ENCODE results near the gene MTFP1.
"Not testable (repeated sequence)": the region's sequence is repeated elsewhere in the genome, so short reads cannot be mapped to it uniquely, and the experiment has no call there.

The MTFP1 gene

DNA sequence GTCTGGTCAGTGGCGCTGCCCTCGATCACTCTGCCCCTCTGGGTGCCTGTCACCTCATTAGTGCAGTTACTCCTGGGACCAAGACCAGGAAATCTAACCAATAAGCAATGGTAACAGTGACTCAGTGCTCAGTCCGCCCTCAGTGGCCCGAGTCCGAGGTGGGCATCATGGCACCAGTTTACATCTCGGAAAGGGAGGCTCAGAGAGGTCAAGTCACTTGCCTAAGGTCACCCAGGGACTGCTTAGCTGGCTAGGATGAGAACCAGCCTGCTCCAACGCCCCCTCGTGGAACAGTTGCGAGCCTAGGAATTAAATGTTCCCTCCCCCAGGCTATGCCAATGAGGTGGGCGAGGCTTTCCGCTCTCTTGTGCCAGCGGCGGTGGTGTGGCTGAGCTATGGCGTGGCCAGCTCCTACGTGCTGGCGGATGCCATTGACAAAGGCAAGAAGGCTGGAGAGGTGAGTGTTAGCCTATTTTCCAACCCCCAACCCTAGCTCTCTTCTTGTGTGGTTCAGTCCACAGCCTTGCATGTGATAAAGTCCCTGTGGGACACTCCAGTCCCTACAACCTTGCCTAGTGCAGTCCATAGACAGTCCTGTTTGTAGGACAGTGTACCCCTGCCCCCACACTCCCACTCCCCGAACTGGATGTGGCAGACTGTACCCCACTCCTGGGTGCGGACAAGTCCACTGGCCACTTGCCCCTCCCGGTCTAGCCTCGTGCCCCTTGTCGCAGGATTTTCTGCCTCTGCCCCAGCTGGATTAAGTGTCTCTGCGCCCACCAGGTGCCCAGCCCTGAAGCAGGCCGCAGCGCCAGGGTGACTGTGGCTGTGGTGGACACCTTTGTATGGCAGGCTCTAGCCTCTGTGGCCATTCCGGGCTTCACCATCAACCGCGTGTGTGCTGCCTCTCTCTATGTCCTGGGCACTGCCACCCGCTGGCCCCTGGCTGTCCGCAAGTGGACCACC is 1.1 kb downstream of the MTFP1 start:
- DNase-seq, result peak; percentile 13 to 66 (median 25)

DNA sequence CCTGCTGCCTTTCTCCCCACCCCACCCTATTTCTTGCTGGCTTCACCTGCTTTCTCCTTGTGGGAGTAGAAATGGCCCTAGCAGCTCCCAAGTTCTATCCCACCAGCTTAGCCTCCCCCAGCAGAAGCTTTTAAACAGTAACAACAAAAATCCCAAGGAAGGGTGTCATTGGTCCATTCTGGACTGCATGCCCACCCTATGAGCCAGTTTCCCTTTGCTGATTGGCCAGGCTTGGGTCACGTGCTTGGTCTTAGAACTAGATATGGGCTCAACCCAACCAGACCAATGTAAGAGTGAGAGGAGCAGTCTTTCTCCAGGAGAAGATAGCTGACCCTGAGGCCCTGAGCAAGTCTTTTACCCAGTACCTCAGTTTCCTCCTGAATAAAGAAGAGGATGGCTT is 2.3 kb downstream of the MTFP1 start:
- DNase-seq, result no peak

DNA sequence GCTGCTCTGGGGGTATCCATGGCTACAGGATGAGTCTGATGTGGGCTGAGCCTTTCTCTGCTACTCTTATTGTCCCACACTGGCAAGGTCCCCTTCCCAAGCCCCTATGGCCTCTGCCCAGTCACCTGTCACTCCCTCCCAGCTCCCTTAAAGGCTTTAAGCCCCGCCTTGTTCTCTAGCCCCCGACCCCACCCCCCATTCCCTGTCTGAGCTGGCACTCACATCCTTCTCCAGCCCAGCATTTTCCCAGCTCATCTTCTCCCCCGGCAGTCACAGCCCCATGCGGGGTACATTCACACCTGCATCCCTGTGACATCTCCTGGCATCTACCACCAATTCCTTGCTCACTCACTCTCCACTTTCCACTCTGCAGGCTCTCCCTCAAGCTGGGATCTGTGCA is 4.3 kb downstream of the MTFP1 start:
- DNase-seq, result no peak

DNA sequence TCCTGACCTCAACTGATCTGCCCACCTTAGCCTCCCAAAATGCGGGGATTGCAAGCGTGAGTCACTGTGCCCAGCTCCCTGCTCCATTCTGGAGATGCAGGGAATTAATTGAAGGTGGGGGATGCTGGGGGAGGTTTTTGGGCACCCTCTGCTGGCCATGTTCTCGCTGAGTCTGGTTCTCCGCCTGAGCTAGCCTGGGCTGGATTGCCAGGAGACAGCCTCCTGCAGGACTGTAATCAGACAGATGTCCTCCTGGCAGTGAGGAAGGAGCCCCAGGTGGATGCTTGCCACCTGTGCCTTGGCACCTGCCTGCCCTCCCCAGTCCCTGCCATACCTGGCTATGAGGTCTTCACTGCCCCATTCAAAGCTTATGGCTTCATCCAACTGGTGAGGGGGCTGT is 5.4 kb downstream of the MTFP1 start:
- no peak for DNase-seq

DNA sequence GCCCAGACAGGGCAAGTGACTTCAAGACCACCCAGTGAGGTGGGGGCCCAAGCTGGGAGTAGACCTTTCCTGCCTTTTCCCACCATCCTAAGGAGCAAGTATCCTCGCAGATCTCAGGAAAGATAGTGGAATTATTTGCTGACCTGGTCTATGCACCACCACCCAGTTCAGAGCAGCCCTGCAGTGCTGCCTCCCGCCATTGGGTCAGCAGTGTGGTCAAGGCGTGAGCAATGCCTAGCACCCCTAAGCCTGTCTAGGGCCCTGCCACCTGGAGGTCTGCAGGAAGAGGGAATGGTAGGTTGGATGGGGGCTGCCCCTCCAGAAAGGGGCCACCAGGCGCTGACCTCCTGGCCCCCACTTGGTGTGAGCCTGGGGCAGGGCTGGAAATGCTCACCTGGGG is 6.5 kb downstream of the MTFP1 start:
- DNase-seq, result no peak

DNA sequence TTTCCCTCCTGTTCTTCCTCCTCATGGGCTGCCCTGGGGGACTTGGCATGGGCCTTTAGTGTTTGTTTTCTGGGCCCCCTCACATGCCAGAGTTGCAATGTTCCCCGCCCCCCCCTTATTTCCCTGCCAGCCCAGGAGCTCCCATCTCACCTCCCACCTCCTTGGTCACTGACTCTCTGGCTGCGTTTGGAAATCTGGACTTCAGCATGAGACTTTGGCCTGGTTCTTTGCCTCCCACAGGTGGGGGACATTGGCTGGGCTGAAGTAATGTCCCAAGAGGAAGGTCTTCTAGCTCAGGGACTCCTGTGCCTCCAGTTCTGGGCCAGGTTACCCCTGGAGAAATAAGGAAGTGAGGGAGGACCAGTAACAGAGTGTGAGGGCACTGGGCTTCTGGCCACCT is 7.0 kb downstream of the MTFP1 start:
- no peak for DNase-seq

DNA sequence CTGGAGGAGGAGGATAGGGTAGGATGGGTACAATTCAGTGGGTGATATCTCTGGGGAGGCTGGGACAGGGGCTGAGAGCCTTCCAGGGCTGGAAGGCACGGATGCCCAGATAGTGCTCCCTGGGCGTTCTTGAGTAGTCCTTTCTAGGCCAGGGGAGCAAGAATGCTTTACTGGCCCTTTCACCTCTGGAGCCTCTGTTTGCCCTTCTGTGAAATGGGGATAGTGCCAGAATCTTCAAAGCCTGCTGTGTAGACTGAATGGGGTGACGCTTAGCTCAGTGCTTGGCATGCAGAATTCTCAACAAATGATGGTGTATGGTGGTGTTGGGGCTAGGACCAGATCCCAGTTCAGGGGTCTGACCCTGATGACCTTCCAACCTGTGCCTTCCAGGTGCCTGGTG is 7.7 kb downstream of the MTFP1 start:
- no peak for DNase-seq

DNA sequence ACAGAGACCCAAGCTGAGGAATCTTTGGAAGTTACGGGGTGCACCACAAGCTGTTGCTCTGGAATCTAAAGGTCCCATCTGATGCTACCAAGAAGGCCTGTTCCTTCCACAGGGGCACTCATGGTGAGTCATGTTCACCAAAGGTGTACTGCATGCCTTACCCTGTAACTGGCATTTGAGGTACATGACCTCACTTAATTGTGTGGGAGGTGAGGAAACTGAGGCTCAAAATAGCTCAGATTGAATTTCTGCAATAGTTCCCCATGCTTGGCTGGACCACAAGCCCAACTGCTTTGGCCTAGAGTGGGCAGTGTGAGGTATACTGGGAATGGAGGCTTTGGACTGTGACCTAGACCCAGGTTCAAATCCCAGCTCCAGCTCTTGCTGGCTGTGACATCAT is 8.2 kb downstream of the MTFP1 start:
- no peak for DNase-seq

DNA sequence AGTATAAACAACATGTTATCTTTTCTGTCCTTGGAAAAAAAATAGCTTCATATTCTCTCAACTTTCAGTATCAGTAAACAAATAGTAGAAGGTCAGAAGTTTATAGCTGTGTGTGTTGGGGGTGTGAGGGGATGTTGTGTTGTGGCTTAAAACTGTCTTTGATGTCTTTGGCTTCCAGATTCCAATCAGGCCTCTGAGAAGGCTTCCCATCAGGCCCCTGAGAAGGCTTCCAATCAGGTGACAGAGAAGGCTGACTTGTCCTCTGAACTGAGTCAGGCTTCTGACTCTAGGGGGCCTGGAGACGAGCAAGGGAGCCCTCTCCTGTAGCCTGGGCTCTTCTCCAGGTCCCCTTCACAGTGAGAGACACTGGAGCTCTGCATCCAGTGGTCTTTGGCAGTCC is 9.3 kb downstream of the MTFP1 start:
- no peak for DNase-seq

DNA sequence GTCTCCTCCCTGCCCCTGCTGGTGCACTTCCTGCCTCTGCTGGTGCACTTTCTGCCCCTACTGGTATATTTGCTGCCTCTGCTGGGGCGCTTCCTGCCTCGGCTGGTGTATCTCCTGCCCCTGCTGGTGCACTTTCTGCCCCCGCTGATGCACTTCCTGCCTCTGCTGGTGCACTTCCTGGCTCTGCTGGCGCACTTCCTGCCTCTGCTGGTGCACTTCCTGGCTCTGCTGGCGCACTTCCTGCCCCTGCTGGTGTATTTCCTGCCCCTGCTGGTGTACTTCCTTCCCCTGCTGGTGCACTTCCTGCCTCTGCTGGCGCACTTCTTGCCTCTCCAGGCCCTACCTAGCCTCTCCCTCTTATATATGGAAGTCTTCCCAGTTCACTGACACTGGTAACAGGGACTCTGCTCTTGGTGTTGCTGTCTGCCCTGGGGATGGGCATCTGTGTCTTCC is 10.1 kb downstream of the MTFP1 start:
- DNase-seq, result no peak

DNA sequence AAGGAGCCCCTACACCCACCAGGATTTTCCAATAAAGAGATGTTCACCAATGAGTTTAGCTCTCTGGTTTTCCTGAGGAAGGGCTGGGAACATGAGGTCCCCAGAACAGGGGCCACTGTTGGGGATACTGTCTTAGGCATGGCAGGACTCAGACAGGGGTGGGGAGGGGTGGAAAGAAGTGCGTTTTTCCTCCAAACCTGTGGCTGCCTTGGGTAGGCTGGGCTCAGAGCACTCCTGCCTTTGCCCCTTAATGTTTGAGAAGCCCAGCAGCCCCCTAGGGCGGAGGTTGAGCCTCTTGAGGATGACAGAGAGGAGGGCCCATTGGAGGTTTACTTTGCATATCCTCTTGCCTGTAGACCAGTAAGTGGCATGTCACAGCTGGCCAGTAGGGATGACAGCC is 10.6 kb downstream of the MTFP1 start:
- no peak for DNase-seq

DNA sequence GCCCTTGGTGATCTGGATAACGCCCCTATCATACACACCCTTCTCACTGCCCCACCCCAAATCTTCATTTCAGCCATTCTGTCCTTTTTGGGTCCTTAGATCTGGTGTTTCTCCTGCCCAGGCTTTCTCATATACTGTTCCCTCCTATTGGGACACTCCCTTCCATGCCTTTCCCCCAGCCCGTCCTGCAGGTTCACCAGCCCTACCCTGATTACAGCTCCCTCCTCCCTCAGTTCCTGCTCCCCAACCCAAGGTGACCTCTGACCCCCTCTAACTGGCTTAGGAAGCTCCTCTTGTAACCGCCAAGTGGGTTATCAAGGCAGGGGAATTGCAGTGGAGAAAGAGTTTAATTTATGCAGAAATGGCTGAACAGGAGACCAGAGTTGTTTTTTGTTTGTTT is 13.0 kb downstream of the MTFP1 start:
- no peak for DNase-seq

DNA sequence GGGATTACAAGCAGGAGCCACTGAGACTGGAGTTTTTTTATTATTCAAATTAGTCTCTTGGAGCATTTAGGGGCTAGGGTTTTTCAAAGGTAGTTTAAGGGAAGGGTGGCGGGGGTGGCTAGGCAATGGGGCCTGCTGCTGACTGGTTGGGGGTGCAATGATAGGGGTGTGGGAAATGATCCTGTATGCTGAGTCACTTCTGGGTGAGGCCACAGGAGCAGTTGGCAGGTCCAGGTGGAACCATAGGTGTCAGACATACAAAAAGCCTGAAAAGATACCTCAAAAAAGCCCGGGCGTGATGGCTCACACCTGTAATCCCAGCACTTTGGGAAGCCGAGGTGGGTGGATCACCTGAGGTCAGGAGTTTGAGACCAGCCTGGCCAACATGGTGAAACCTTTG is 13.7 kb downstream of the MTFP1 start:
- no peak for DNase-seq

DNA sequence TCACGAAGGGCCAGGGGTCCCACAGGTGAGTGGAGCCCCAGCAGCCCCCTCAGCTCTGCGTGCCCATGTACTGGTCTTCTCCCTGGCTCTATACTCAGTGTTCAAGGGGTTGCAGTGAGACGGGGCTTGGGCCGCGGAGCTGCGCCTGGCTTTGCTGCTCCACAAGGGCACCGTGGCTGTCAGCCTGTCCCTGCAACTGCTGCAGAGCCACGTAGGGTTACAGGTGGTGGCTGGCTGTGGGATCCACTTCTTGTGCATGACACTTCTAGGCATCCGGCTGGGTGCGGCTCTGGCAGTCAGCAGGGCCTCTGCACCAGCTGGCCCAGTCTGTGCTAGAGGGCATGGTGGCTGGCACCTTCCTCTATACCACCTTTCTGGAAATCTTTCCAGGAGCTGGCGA is 14.3 kb downstream of the MTFP1 start:
- no peak for DNase-seq

DNA sequence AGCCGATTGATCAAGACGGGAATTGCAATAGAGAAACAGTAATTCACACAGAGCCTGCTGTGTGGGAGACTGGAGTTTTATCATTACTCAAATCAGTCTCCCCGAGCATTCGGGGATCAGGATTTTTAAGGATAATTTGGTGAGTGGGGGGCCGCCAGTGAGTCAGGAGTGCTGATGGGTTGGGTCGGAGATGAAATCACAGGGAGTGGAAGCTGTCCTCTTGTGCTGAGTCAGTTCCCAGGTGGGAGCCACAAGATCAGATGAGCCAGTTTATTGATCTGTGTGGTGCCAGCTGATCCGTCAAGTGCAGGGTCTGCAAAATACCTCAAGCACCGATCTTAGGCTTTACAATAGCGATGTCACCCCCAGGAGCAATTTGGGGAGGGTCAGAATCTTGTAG is 15.5 kb downstream of the MTFP1 start:
- DNase-seq, result no peak

DNA sequence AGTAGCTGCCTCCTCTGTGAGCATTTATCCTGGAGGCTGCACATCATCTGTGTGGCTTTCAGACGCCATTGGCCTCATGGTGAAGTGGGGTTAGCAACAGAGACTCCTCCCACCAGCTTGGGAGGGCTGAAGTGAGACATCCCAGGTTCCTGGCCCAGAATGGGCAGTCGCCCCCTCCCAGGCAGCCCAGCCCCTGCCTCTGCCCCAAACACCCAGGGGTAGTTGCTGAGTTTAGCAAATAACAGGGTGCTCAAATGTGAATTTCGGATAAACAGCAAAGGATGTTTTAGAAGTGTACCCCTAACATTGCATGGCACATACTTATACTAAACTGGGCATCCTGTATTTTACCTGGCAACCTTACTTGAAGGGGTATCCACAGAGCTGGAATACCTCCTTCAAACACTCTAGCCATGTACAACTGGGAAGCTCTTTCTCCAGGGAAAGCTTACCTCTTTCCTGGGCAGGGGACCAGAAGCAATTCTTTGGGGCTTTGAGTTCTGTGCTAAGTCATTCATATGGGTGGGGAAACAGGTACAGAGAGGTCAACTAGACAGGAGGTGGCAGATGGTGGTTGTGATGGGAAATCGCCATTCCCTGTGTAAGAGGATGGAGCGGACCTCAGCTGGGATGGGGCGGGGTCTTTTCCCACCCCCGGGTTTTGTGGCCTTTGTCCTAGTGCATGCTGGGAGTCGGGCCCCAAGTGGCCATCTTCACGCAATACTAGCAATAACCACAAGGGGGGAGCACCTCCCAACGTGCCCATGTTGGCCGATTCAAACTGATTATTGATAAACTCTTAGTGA is 19.3 kb downstream of the MTFP1 start:
- DNase-seq, result peak; percentile 39 to 62 (median 40)

DNA sequence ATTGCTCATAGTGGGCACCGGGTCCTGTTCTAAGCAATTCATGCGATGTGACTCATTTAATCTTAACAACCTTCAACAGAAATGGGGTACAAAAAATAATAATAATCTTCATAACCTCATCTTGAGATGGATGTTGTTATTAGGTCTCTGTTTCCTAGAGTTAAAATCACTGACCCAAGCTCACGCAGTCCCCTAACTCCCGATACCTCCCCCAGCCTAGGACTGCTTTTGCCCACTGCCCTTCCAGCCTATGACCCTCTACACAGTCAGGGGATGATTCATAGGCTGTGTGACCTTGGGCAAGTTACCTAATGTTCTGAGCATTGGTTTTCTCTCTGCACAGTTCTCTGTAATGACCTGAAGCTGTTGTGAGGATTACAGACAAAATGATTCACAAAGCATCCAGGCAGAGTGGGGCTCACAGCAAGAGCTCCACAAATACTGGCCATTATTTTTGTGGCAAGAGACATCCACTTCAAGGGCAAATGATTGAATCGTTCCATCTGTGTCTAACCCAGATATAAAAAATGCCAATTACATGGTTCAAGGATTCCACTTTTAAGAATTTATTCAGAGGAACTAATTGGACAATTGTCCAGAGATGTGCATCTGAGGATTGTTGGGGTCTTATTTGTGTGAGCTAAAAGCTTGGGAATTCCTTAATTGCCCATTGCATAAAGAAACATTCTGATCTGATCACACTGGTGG is 20.0 kb downstream of the MTFP1 start:
- no peak for DNase-seq

DNA sequence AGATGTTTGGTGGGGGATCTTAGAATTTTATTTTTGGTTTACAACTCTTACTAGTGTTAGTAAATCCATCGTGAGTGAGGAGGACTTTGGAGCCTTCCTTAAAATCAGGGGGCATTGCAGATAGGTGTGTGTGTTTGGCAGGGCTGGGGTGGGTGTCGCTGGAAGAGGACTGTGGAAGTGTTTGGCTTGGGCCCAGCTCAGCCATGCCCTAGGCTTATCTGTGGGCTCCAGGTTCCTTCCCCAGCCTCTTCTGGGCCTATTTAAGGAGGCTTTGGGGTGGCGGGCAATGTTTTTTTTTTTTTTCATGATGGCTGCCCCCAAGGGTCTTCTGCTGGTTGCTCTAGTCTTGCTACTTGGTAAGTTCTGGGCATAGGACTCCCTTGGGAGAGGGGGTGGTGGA is 22.1 kb downstream of the MTFP1 start:
- no peak for DNase-seq

DNA sequence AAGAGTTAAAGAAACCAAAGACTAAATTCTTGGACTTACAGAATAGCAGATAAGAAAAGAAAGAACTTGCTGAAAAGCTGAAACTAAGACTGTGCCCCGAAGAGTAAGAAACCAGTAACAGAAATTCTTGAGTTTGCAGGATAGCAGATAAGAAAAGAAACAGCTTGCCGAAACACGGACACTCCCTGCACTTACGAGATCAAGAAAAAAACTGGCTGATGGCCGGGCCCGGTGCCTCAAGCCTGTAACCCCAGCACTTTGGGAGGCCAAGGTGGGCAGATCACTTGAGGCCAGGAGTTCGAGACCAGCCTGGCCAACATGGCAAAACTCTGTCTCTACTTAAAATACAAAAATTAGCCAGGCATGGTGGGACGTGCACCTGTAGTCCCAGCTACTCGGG is 25.9 kb downstream of the MTFP1 start:
- DNase-seq, result not testable (repeated sequence)

DNA sequence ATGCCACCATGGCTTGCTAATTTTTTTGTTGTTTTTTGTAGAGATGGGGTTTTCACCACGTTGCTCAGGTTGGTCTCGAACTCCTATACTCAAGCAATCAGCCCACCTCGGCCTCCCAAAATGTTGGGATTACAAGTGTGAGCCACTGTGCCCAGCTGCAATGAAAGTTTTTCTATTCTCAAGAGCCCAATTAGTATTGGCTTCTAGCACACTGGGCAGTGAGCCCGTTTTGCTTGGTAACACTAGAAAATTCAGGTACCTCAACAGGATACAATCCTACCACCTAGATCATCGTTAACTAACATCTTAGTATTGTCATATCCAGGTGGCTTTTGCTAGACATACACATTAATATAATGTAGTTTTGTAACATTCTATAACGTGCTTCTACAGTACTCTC is 27.3 kb downstream of the MTFP1 start:
- no peak for DNase-seq

DNA sequence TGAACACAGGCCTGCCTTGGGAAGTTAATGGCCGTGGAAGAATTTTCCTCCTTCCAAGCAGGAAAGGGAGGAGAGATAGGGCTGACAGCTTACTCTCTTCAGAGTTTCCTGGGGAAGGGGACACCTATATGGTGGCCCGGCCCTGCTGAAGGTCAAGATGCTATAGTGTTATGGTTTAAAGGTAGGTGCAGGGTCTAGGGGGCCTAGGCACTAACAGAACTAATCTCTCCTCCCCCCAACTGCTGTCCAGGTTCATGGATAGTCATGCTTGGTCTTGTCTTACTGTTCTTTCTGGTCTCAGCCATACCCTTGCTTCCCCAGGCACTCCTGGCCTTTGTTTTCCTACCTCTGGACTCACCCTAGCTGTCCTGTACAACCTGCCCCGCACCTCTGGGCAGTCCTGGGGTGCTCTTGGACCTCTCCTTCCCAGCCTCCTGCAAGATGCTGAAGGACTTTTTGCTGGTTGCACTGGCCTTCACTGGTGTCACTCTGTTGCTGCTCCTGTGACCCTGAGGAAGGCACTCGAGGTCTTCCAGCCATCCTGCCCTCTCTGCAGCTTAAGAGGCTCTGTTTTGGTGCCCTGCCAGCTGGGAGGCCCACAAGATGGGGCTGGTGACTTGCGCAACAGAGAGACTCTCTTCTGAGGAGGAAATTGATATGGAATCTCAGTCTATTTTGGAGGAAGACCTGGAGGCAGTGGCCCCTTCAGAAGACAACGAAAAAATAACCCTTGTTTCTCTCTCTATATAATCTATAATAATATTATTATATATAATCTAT is 28.4 kb downstream of the MTFP1 start:
- peak in 1 of 3 experiments; percentile 43 for DNase-seq

DNA sequence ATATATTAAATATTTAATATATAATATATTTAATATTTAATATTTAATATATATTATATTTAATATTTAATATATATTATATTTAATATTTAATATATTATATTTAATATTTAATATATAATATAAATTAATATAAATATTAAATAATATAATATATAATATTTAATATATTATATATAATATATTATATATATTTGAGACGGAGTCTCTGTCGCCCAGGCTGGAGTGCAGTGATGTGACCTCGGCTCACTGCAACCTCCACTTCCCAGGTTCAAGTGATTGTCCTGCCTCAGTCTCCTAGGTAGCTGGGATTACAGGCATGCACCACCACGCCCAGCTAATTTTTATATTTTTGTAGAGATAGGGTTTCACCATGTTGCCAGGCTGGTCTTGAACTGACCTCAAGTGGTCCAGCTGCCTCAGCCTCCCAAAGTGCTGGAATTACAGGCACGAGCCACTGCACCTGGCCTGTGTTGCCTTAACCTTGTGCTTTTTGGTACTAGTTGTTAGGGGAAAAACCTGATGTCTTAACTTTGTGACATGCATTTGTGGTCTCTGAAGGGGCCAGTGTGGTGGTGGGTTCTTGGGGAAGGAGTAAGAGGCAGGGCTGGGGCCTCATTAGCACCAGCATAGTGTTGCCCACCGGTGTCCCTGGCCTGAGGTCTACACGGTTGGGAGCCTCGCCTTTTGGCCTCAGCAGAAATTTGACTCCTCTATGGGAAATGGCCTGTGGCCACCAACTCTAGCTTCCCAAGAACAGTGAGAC is 29.7 kb downstream of the MTFP1 start:
- no peak for DNase-seq

All from NCI-H1417 (cell line).